HepG2 (cell line): ENCODE measurements around the gene PML. TPM values are rescaled to one million over a fixed set of nuclear protein-coding genes. Genes with fewer than 3 reads are reported as not detected.
A peak's percentile ranks its signal among the peaks of the same experiment; 100 is the strongest.

Source experiments
- ELF3 ChIP-seq: IDR thresholded peaks from 2 replicates; pipeline ENCODE4 v1.6.1; 2016; ENCODE audit warnings: missing genetic modification reagents, missing compliant biosample characterization
- ELF4 ChIP-seq: sonication (generic); formaldehyde crosslinking; IDR thresholded peaks from 2 replicates; pipeline ENCODE4 v1.5.0; 2020; ENCODE audit warnings: missing genetic modification reagents, mild to moderate bottlenecking, moderate library complexity, borderline replicate concordance
- HNRNPL ChIP-seq: fragments of 200-400 bp; formaldehyde crosslinking; IDR thresholded peaks from 2 replicates; pipeline ENCODE4 v1.6.1; 2017; ENCODE audit warnings: mild to moderate bottlenecking, low read depth, low read length
- HOXA9 ChIP-seq: sonication (generic); formaldehyde crosslinking; IDR thresholded peaks from 2 replicates; pipeline ENCODE4 v1.8.1; 2022; ENCODE audit warnings: missing genetic modification reagents, mild to moderate bottlenecking, moderate library complexity, borderline replicate concordance
- KAT7 ChIP-seq: IDR thresholded peaks from 2 replicates; pipeline ENCODE4 v1.6.1; 2018; ENCODE audit warnings: borderline replicate concordance, missing compliant biosample characterization
- MAZ ChIP-seq, 2 experiments: sonication (generic) in 1 of 2; formaldehyde crosslinking in 1 of 2; IDR thresholded peaks; 2 replicates each; pipeline versions ENCODE4 v1.5.0 to v1.6.1; 2012 to 2020; ENCODE audit warnings: low read depth in 2 of 2, mild to moderate bottlenecking in 2 of 2, borderline replicate concordance in 1 of 2, improper control_type of control experiment in 1 of 2, low read length in 1 of 2, missing genetic modification reagents in 1 of 2, moderate library complexity in 1 of 2
- MTF1 ChIP-seq: sonication (generic); formaldehyde crosslinking; IDR thresholded peaks from 2 replicates; pipeline ENCODE4 v1.5.0; 2020; ENCODE audit warnings: missing genetic modification reagents
- REL ChIP-seq: sonication (generic); formaldehyde crosslinking; conservative IDR thresholded peaks from 2 replicates; pipeline ENCODE4 v1.8.0; 2022; ENCODE audit warnings: mild to moderate bottlenecking, missing genetic modification reagents, moderate library complexity
- SIN3A ChIP-seq: IDR thresholded peaks from 2 replicates; pipeline ENCODE4 v1.6.1; 2011; ENCODE audit warnings: low read depth, mild to moderate bottlenecking, control low read depth, low read length, borderline replicate concordance
- SMC3 ChIP-seq: IDR thresholded peaks from 2 replicates; pipeline ENCODE4 v1.6.1; 2011; ENCODE audit warnings: low read length, improper control_type of control experiment
- TAF1 ChIP-seq: sonication (generic); formaldehyde crosslinking; IDR thresholded peaks from 2 replicates; pipeline ENCODE4 v1.4.0; 2020; ENCODE audit warnings: missing genetic modification reagents
- TAF15 ChIP-seq: fragments of 200-400 bp; formaldehyde crosslinking; IDR thresholded peaks from one replicate; pipeline ENCODE4 v1.6.1; 2018; ENCODE audit warnings: mild to moderate bottlenecking, low read depth, low read length; ENCODE audit not compliant: poor library complexity, severe bottlenecking
- ZNF550 ChIP-seq: sonication (generic); formaldehyde crosslinking; IDR thresholded peaks from 2 replicates; pipeline ENCODE4 v1.4.0; 2020; ENCODE audit warnings: mild to moderate bottlenecking, missing genetic modification reagents, borderline replicate concordance
- ZNF619 ChIP-seq: sonication (generic); formaldehyde crosslinking; IDR thresholded peaks from 2 replicates; pipeline ENCODE4 v1.4.0; 2020; ENCODE audit warnings: mild to moderate bottlenecking, missing genetic modification reagents
- ZSCAN25 ChIP-seq: sonication (generic); formaldehyde crosslinking; IDR thresholded peaks from 2 replicates; pipeline ENCODE4 v1.8.0; 2022; ENCODE audit warnings: mild to moderate bottlenecking, missing genetic modification reagents
- polyA plus RNA-seq, 8 experiments: library from polyadenylated mRNA; depleted of rRNA in 3 of 8; stranded (reverse) in 7 of 8; unstranded in 1 of 8; fragments of >200 nt; fragmentation: Illumina TruSeq in 4 of 8; extraction: Trizol in 4 of 8; gene quantifications; 2 replicates each; pipeline versions ENCODE4 v1.2.1 to v1.2.3, GENCODE V29; 2011 to 2016; ENCODE audit warnings: low read depth in 4 of 8, missing spikeins in 1 of 8, mixed read lengths in 1 of 8; ENCODE audit not compliant: insufficient read depth in 1 of 8
- total RNA-seq, 5 experiments: library from RNA; depleted of rRNA; stranded (reverse); fragments of >200 nt; fragmentation: Illumina TruSeq; extraction: Trizol; gene quantifications; 2 replicates each; pipeline ENCODE4 v1.2.3, GENCODE V29; 2016; ENCODE audit warnings: low read depth in 1 of 5
- TF ChIP-seq, protein P1 (sequence below): sonication (generic); formaldehyde crosslinking; IDR thresholded peaks from 2 replicates; pipeline ENCODE4 v1.5.0; 2020; ENCODE audit warnings: mild to moderate bottlenecking, missing genetic modification reagents, moderate library complexity
- TF ChIP-seq, protein P2 (sequence below): sonication (generic); formaldehyde crosslinking; IDR thresholded peaks from 2 replicates; pipeline ENCODE4 v1.8.0; 2022; ENCODE audit warnings: missing genetic modification reagents, mild to moderate bottlenecking, moderate library complexity, borderline replicate concordance
- TF ChIP-seq, protein P3 (sequence below): sonication (generic); formaldehyde crosslinking; IDR thresholded peaks from 2 replicates; pipeline ENCODE4 v1.4.0; 2020; ENCODE audit warnings: missing genetic modification reagents, borderline replicate concordance

PML gene
- total and polyA plus RNA-seq, 2 of the 13 experiments (the other 11 are each of a cell fraction or from before 2014, with no cell fraction given) = 2.9 to 3.9 TPM

DNA sequence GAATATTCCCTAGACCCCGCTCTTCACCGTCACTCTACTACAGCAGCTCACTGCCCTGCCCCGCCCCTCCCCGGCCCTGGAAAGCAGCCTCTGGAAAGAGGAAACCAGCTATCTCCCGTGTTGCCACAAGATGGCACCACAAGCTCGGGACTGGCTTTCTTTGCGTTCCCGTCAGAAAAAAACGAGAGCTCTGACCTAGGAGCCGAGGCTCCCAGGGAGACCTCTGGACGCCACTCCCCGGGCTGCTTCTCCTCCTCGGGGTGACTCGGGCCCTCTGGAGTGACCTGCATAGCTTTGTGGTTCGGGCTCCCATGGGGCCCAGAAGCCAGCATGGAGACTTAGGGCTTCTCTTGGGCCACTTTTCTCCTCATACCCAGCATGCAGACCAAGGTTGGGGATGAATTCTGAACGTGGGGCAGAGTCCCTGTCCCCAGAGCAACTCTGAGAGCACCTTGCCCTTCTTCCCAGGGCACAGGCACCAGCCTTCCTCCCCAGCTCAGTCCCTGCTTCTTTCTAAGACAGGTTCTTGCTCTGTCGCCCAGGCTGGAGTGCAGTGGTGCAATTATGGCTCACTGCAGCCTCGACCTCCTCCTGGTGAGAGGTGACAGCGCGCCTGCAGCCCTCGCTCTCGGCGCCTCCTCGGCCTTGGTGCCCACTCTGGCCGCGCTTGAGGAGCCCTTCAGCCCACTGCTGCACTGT, 21.4 kb upstream of the PML start (continued):
- no peak for TF ChIP-seq ZNF550 (CRISPR knock-in tag)
- TF ChIP-seq SIN3A = no peak
- TF ChIP-seq KAT7 (CRISPR knock-in tag) = no peak
- TF ChIP-seq MAZ (IDR thresholded peaks at IDR 0.05; ENCODE audit: borderline replicate concordance, low read depth, low read length) = peak; percentile 38; the same call in 1 of the 2 replicates
- TF ChIP-seq MAZ (CRISPR knock-in tag; IDR thresholded peaks at IDR 0.05; ENCODE audit: low read depth) = no peak
- TF ChIP-seq HOXA9 (CRISPR knock-in tag) = no peak
- TF ChIP-seq, protein P1, sequence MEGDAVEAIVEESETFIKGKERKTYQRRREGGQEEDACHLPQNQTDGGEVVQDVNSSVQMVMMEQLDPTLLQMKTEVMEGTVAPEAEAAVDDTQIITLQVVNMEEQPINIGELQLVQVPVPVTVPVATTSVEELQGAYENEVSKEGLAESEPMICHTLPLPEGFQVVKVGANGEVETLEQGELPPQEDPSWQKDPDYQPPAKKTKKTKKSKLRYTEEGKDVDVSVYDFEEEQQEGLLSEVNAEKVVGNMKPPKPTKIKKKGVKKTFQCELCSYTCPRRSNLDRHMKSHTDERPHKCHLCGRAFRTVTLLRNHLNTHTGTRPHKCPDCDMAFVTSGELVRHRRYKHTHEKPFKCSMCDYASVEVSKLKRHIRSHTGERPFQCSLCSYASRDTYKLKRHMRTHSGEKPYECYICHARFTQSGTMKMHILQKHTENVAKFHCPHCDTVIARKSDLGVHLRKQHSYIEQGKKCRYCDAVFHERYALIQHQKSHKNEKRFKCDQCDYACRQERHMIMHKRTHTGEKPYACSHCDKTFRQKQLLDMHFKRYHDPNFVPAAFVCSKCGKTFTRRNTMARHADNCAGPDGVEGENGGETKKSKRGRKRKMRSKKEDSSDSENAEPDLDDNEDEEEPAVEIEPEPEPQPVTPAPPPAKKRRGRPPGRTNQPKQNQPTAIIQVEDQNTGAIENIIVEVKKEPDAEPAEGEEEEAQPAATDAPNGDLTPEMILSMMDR = peak; percentile 97
- 0 out of 2 replicates have a peak, but pooled peaks have one; percentile 23 for TF ChIP-seq ELF3 (CRISPR knock-in tag)
- no peak for TF ChIP-seq MTF1
- no peak for TF ChIP-seq TAF1
- no peak for TF ChIP-seq HNRNPL
- TF ChIP-seq, protein P2, sequence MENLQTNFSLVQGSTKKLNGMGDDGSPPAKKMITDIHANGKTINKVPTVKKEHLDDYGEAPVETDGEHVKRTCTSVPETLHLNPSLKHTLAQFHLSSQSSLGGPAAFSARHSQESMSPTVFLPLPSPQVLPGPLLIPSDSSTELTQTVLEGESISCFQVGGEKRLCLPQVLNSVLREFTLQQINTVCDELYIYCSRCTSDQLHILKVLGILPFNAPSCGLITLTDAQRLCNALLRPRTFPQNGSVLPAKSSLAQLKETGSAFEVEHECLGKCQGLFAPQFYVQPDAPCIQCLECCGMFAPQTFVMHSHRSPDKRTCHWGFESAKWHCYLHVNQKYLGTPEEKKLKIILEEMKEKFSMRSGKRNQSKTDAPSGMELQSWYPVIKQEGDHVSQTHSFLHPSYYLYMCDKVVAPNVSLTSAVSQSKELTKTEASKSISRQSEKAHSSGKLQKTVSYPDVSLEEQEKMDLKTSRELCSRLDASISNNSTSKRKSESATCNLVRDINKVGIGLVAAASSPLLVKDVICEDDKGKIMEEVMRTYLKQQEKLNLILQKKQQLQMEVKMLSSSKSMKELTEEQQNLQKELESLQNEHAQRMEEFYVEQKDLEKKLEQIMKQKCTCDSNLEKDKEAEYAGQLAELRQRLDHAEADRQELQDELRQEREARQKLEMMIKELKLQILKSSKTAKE (CRISPR knock-in tag) = no peak
- TF ChIP-seq ELF4 (CRISPR knock-in tag) = no peak
- TF ChIP-seq, protein P3, sequence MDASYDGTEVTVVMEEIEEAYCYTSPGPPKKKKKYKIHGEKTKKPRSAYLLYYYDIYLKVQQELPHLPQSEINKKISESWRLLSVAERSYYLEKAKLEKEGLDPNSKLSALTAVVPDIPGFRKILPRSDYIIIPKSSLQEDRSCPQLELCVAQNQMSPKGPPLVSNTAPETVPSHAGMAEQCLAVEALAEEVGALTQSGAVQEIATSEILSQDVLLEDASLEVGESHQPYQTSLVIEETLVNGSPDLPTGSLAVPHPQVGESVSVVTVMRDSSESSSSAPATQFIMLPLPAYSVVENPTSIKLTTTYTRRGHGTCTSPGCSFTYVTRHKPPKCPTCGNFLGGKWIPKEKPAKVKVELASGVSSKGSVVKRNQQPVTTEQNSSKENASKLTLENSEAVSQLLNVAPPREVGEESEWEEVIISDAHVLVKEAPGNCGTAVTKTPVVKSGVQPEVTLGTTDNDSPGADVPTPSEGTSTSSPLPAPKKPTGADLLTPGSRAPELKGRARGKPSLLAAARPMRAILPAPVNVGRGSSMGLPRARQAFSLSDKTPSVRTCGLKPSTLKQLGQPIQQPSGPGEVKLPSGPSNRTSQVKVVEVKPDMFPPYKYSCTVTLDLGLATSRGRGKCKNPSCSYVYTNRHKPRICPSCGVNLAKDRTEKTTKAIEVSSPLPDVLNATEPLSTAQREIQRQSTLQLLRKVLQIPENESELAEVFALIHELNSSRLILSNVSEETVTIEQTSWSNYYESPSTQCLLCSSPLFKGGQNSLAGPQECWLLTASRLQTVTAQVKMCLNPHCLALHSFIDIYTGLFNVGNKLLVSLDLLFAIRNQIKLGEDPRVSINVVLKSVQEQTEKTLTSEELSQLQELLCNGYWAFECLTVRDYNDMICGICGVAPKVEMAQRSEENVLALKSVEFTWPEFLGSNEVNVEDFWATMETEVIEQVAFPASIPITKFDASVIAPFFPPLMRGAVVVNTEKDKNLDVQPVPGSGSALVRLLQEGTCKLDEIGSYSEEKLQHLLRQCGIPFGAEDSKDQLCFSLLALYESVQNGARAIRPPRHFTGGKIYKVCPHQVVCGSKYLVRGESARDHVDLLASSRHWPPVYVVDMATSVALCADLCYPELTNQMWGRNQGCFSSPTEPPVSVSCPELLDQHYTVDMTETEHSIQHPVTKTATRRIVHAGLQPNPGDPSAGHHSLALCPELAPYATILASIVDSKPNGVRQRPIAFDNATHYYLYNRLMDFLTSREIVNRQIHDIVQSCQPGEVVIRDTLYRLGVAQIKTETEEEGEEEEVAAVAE (CRISPR knock-in tag) = peak; percentile 58; the same call in 1 of the 2 replicates
- no peak for TF ChIP-seq ZNF619 (CRISPR knock-in tag)
- no peak for TF ChIP-seq REL (CRISPR knock-in tag)
- TF ChIP-seq TAF15 = no peak
- TF ChIP-seq SMC3 = peak; percentile 74
- TF ChIP-seq ZSCAN25 = 0 out of 2 replicates have a peak, but pooled peaks have one; percentile 54
